C4-2B (cell line): ENCODE results near the gene DIS3L2.
"Not testable (repeated sequence)": the region's sequence is repeated elsewhere in the genome, so short reads cannot be mapped to it uniquely, and the experiment has no call there.

Experiments
- H3K27ac ChIP-seq: fragments of 450-650 bp; 2 replicates; pipeline ENCODE4 v1.5.1; 2017
- ZFX ChIP-seq: fragments of 450-650 bp; IDR thresholded peaks from 2 replicates; pipeline ENCODE4 v1.6.1; 2017
- TF ChIP-seq, protein P1 (sequence below): fragments of 450-650 bp; conservative IDR thresholded peaks from 2 replicates; pipeline ENCODE4 v1.5.1; 2017; ENCODE audit warnings: mild to moderate bottlenecking

DIS3L2 gene

DNA sequence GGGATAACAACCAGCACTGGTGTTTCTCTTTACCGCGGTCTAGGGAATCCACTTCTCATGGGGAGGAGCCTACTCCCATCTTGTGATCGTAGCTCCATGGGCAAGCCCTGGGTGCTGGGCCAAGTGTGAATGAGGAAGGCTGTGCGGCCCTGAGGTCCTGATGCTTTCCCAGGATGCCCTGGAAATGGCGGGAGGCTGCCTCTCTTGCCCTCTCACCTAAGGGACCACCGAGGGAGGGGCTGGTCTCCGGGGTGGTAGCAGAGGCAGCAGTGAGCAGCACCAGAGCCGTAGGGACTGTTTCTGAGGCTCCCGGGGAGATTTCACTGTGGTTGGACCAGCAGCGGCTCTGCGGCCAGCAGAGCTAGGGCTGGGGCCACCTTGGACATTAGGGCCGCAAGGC is 19.8 kb upstream of the DIS3L2 start:
- TF ChIP-seq ZFX: no peak
- TF ChIP-seq, protein P1, sequence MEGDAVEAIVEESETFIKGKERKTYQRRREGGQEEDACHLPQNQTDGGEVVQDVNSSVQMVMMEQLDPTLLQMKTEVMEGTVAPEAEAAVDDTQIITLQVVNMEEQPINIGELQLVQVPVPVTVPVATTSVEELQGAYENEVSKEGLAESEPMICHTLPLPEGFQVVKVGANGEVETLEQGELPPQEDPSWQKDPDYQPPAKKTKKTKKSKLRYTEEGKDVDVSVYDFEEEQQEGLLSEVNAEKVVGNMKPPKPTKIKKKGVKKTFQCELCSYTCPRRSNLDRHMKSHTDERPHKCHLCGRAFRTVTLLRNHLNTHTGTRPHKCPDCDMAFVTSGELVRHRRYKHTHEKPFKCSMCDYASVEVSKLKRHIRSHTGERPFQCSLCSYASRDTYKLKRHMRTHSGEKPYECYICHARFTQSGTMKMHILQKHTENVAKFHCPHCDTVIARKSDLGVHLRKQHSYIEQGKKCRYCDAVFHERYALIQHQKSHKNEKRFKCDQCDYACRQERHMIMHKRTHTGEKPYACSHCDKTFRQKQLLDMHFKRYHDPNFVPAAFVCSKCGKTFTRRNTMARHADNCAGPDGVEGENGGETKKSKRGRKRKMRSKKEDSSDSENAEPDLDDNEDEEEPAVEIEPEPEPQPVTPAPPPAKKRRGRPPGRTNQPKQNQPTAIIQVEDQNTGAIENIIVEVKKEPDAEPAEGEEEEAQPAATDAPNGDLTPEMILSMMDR: no peak
- H3K27ac ChIP-seq: no peak overlapping the region

DNA sequence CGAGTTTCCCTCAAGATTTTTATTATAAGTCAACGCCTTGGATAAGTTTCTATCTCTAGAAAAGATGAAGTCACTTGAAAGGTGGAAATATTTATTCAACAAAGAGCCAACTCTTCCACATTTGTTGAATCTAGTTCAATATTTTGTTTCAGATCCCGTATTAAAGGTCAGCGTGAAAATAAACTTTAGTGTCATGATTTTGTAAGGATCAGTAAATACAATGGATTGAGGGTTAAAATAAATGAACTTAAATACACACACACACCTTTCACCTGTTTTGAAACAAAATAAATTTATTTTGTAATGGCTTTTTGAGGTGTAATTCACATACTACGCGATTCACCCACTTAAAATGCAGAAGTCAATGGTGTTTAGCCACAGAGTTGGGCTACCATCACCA is 19.3 kb upstream of the DIS3L2 start:
- no peak overlapping the region for H3K27ac ChIP-seq
- TF ChIP-seq, protein P1: no peak
- TF ChIP-seq ZFX: no peak

DNA sequence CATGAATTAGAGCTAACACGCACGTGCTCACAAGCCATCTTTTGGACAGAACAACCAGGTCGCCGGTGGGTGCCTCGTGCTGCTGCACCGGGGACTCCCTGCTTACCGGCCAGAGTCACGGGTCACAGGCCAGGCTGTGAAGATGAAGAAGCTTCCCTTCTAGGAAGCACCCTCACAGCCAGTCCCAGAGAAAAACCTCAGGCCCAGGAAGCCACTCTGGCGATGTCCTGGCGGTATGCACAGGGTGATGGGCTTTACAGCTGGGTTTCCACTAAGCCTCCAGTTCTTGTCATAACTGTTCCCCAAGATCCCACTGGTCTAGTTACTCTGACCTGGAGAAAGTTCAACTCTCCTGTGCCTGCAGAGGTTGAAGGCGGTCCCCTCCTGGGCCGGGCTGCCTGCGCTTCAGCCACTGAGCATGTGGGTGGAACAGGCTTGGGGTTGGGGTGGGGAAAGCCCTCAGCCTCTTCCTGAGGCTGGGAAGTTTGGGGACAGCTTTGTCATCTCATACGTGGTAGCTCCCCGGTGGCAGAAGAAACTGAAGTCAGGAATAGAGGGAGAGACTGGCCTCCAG is 15.2 kb upstream of the DIS3L2 start:
- H3K27ac ChIP-seq: no peak overlapping the region
- TF ChIP-seq ZFX: no peak
- TF ChIP-seq, protein P1: no peak

DNA sequence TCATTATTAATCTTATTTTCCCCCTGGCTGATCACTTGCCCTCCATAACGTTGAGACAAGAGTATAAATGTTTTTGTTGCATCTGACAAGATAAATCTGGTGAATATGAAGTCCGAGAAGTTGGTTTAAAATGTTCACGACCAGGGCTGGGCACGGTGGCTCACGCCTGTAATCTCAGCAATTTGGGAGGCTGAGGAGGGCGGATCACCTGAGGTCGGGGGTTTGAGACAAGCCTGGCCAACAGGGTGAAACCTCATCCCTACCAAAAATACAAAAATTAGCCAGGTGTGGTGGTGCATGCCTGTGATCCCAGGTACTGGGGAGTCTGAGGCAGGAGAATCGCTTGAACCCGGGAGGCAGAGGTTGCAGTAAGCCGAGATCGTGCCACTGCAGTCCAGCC is 14.4 kb upstream of the DIS3L2 start:
- not testable (repeated sequence) for H3K27ac ChIP-seq

DNA sequence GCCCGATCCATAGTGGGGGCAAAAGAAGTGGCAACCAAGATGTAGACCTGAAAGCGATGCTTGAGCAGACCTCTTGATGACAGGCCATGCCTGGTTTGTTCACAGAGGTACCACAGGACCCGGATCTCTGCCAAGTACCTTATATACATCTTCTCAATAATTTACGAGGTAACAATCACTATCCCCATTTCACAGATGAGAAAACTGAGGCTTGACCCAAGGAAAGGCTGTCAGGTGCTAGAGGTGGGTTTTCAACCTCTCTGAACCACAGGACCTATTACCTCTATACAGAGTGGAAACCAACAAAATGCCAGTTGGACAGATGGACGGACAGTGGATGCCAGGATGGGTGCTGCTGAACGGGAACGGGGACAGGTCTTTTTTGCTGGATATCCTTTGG is 13.8 kb upstream of the DIS3L2 start:
- TF ChIP-seq, protein P1: no peak
- no peak for TF ChIP-seq ZFX
- no peak overlapping the region for H3K27ac ChIP-seq

DNA sequence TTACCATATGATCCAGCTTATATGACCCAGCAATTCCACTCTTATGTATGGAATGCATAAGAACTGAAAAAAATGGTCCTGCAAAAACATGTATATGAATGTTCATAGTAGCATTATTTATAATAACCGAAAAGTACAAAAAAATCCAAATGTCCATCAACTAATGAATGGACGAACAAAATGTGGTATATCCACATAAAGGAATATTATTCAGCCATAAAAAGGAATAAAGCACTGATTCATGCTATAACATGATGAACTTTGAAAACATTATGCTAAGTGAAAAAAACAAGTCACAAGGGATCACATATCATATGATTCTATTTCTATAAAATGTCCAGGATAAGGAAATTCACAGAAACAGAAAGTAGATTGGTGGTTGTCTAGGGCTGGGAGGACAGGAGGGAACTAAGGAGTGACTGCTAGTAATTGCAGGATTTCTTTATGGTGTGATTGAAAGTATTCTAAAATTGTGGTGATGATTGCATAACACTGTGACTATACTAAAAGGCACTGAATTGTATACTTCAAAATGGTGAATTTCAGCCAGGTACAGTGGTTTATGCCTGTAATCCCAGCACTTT is 10.0 kb upstream of the DIS3L2 start:
- TF ChIP-seq, protein P1: no peak
- TF ChIP-seq ZFX: no peak
- H3K27ac ChIP-seq: no peak overlapping the region

DNA sequence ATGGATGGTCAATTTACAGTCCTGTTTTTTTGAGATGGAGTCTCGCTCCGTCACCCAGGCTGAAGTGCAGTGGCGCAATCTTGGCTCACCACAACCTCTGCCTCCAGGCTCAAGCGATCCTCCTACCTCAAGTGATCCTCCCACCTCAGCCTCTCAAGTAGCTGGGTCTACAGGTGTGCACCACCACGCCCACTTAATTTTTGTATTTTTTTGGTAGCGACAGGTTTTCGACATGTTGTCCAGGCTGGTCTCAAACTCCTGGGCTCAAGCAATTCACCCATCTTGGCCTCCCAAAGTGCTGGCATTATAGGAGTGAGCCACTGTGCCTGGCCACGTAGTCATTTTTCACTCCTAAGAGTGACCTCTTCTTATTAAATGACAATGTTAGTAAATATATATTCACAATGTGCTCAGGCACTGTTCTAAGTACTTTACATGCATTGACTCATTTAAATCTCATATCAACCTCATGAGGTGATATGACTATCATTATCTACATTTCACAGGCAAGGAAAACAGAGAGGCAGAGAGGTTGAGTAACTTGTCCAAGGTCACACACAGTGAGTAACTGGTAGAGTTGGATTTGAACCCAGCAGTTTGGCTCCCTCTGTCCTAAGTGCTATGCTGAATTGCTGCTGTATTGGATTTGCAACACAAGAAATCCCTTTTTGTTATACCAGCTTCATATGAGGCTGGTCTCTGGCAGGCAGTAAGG is 5.6 kb upstream of the DIS3L2 start:
- H3K27ac ChIP-seq: no peak overlapping the region
- TF ChIP-seq, protein P1: no peak
- no peak for TF ChIP-seq ZFX
